Thoracic aorta (tissue), 2 donors: Measurements from ENCODE around the gene FZD2. TPM values are rescaled to one million over a fixed set of nuclear protein-coding genes. Genes with fewer than 3 reads are reported as not detected.

Experiments used
- ATAC-seq: fragments of 150-250 bp; one replicate; pipeline ENCODE4 v1.8.0; 2017; ENCODE audit warnings: low read depth; ENCODE audit not compliant: insufficient number of reproducible peaks, low FRiP score
- DNase-seq: peaks from one replicate; pipeline ENCODE4 v3.0.0-alpha.2; 2020; ENCODE audit warnings: low spot score
- H3K27ac ChIP-seq, 2 donors: fragments of 200-600 bp; sonication (generic); 1 replicate in 1 of 2; 2 replicates in 1 of 2; pipeline ENCODE4 v1.5.1; 2016; ENCODE audit warnings: mild to moderate bottlenecking in 2 of 2, moderate library complexity in 2 of 2
- H3K27me3 ChIP-seq: fragments of 200-600 bp; sonication (generic); replicated peaks from 2 replicates; pipeline ENCODE4 v1.6.0; 2016; ENCODE audit warnings: mild to moderate bottlenecking; ENCODE audit not compliant: insufficient read depth
- H3K36me3 ChIP-seq: fragments of 200-600 bp; sonication (generic); one replicate; pipeline ENCODE4 v1.5.1; 2016
- H3K4me1 ChIP-seq, 2 donors: fragments of 200-600 bp; sonication (generic); 1 replicate in 1 of 2; 2 replicates in 1 of 2; pipeline versions ENCODE4 v1.5.1 to v1.6.0; 2016; ENCODE audit warnings: low read depth in 2 of 2, mild to moderate bottlenecking in 1 of 2; ENCODE audit not compliant: control insufficient read depth in 1 of 2
- H3K4me3 ChIP-seq: fragments of 200-600 bp; sonication (generic); 2 replicates; pipeline ENCODE4 v1.5.1; 2016; ENCODE audit warnings: mild to moderate bottlenecking
- H3K9me3 ChIP-seq: fragments of 200-600 bp; sonication (generic); 2 replicates; pipeline ENCODE4 v1.5.1; 2016
- total RNA-seq, 2 donors: library from RNA; depleted of rRNA; stranded (reverse); fragments of >200 nt; gene quantifications; one replicate each; pipeline versions ENCODE4 v1.1.0 to v1.2.3, GENCODE V29; 2016
- TF ChIP-seq, protein P1 (sequence below): fragments of 200-600 bp; sonication (generic); IDR thresholded peaks from one replicate; pipeline ENCODE4 v1.5.1; 2019; ENCODE audit warnings: antibody characterized with exemption

FZD2 gene
- total RNA-seq, 2 donors from 2014 or later: 12.6 to 24.2 TPM

DNA sequence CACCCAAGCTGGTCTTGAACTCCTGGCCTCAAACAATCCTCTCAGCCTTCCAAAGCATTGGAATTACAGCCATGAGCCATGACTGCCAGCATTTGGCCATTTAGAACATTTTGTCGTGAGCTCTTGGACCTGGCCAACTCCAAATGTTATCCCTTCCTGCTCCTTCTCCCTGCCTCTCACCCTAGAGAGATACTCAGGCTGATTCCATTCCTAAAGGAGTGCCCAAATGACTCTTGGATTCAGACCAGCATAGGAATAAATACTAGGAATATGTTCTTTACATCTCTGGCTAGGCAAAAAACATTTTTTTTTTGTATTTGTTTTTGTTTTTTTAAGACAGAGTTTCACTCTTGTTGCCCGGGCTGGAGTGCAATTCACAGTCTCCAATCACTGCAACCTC, 15.5 kb downstream of the FZD2 start:
- TF ChIP-seq, protein P1, sequence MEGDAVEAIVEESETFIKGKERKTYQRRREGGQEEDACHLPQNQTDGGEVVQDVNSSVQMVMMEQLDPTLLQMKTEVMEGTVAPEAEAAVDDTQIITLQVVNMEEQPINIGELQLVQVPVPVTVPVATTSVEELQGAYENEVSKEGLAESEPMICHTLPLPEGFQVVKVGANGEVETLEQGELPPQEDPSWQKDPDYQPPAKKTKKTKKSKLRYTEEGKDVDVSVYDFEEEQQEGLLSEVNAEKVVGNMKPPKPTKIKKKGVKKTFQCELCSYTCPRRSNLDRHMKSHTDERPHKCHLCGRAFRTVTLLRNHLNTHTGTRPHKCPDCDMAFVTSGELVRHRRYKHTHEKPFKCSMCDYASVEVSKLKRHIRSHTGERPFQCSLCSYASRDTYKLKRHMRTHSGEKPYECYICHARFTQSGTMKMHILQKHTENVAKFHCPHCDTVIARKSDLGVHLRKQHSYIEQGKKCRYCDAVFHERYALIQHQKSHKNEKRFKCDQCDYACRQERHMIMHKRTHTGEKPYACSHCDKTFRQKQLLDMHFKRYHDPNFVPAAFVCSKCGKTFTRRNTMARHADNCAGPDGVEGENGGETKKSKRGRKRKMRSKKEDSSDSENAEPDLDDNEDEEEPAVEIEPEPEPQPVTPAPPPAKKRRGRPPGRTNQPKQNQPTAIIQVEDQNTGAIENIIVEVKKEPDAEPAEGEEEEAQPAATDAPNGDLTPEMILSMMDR: no peak
- ATAC-seq (no peak), DNase-seq (no peak)
- Histone ChIP-seq H3K36me3 (no peaks in the 10 kb centered on the region), H3K27ac (no peak overlapping the region), H3K4me1 (no peaks in the 10 kb centered on the region), H3K9me3 (no peaks in the 10 kb centered on the region), H3K27me3 (no peaks in the 10 kb centered on the region), H3K4me3 (no peak overlapping the region)

DNA sequence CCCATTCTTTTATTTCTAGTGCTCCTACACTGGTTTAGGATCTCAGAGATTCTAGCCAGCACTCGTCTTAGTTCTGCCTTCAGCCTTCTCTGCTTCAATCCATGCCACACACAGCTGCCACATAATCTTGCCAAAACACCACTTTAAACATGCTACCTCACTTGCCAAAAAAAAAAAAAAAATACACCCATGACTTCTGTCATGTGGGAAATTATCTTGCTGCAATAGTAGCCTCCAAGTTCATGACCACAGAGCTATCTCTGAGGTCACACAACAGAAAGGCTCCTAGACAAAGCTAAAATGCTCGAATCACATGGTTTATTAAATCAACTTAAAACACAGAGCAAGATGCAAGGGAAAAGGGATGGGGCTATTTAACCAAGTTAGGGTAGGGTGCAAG, 18.1 kb downstream of the FZD2 start:
- Histone ChIP-seq H3K27ac (no peak overlapping the region), H3K27me3 (no peaks in the 10 kb centered on the region), H3K9me3 (no peaks in the 10 kb centered on the region), H3K4me3 (no peak overlapping the region), H3K36me3 (no peaks in the 10 kb centered on the region), H3K4me1 (no peaks in the 10 kb centered on the region)
- no peak for ATAC-seq
- DNase-seq: no peak
- TF ChIP-seq, protein P1: no peak

DNA sequence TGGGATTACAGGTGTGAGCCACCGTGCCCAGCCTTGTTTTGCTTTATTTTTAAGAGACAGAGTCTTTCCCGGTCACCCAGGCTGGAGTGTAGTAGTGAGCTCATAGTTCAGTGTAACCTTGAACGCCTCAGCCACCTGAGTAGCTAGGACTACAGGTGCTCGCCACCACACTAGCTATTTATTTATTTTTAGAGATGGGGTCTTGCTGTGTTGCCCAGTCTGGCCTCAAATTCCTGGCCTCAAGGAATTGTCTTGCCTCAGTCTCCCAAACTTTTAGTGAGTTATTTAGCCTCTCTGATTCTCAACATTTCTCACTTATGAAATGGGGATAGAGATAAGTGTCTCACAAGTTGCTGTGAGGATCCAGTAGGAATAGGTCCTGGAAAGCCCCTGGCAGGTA, 21.7 kb downstream of the FZD2 start:
- Histone ChIP-seq H3K36me3 (no peaks in the 10 kb centered on the region), H3K4me1 (peaks cover under 1 to 7% of the 10 kb centered on the region in 2 donors), H3K27me3 (no peaks in the 10 kb centered on the region), H3K4me3 (no peak overlapping the region), H3K27ac (no peak overlapping the region), H3K9me3 (no peaks in the 10 kb centered on the region)
- TF ChIP-seq, protein P1: no peak
- DNase-seq (no peak), ATAC-seq (no peak)

DNA sequence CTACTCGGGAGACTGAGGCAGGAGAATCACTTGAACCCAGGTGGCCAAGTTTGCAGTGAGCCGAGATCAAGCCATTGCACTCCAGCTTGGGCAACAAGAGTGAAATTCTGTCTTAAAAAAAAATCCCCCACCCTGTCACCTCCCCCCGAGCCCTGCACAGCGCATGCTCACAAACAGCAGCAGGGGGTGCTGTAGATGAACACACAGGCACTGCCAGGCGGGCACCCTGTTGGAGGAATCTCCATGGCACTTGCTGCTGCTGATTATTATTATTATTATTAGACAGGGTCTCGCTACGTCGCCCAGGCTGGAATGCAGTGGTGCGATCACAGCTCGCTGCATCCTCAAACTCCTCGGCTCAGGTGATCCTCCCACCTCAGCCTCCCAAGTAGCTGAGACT, 24.6 kb downstream of the FZD2 start:
- Histone ChIP-seq H3K27ac (no peak overlapping the region), H3K36me3 (no peaks in the 10 kb centered on the region), H3K4me3 (no peak overlapping the region), H3K9me3 (no peaks in the 10 kb centered on the region), H3K4me1 (peaks cover 9 to 35% of the 10 kb centered on the region in 2 donors), H3K27me3 (no peaks in the 10 kb centered on the region)
- TF ChIP-seq, protein P1: no peak
- ATAC-seq (no peak), DNase-seq (no peak)

DNA sequence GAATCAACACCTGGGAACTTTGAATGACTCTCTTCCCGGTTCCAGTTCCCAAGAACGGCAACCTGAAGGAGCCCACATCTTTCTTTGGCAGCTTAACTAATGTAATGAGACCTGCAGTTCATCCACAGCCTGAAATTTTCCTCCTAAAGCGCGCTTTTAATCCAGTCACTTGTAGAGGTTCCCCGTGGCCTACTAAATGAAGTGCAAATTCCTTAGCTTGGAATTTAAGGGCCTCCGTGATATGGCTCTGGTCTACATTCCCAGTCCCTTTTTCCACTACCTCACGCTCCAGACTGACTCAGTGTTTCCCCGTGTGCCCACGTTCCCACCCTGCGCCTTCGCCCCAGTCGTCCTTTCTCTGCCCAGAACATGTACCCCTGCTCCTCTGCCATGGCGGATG, 27.2 kb downstream of the FZD2 start:
- Histone ChIP-seq H3K27me3 (no peaks in the 10 kb centered on the region), H3K4me1 (peaks cover 17 to 49% of the 10 kb centered on the region in 2 donors), H3K4me3 (no peak overlapping the region), H3K36me3 (no peaks in the 10 kb centered on the region), H3K9me3 (no peaks in the 10 kb centered on the region), H3K27ac (peak overlapping the region; percentile 90 to 95)
- TF ChIP-seq, protein P1: no peak
- DNase-seq: no peak
- peak; percentile 67 for ATAC-seq
